DOHH2 (cell line): ENCODE data around the gene SLCO6A1.

Source experiments
- EZH2phosphoT487 ChIP-seq: fragments of 200-600 bp; sonication (generic); IDR thresholded peaks from 2 replicates; pipeline ENCODE4 v1.6.1; 2017; ENCODE audit warnings: borderline replicate concordance, mild to moderate bottlenecking, antibody characterized with exemption, low read length, moderate library complexity, mixed read lengths
- TF ChIP-seq, protein P1 (sequence below): fragments of 200-600 bp; sonication (generic); IDR thresholded peaks from one replicate; pipeline ENCODE4 v1.5.1; 2014; ENCODE audit warnings: antibody characterized with exemption, mild to moderate bottlenecking, low read depth, low read length; ENCODE audit not compliant: poor library complexity, severe bottlenecking

DNA sequence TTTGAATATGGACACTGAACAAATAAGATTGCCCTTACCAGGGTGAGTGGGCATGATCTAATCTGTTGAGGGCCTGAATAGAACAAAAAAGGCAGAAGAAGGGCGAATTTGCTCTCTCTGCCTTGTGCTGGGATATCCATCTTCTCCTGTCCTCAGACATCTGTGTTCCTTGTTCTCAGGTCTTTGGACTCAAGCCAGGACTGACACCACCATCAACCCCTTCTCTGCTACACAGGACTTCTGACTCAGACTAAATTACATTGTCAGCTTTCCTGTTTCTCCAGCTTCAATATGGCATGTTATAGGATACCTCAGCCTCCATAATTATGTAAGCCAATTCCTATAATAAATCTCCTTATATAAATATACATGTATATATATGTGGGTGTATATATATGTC, 40.8 kb upstream of the SLCO6A1 start:
- TF ChIP-seq, protein P1, sequence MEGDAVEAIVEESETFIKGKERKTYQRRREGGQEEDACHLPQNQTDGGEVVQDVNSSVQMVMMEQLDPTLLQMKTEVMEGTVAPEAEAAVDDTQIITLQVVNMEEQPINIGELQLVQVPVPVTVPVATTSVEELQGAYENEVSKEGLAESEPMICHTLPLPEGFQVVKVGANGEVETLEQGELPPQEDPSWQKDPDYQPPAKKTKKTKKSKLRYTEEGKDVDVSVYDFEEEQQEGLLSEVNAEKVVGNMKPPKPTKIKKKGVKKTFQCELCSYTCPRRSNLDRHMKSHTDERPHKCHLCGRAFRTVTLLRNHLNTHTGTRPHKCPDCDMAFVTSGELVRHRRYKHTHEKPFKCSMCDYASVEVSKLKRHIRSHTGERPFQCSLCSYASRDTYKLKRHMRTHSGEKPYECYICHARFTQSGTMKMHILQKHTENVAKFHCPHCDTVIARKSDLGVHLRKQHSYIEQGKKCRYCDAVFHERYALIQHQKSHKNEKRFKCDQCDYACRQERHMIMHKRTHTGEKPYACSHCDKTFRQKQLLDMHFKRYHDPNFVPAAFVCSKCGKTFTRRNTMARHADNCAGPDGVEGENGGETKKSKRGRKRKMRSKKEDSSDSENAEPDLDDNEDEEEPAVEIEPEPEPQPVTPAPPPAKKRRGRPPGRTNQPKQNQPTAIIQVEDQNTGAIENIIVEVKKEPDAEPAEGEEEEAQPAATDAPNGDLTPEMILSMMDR, result no peak
- TF ChIP-seq EZH2phosphoT487, result no peak
